ENCODE results near the gene PYGB. TPM values are rescaled to one million over a fixed set of nuclear protein-coding genes. Genes with fewer than 3 reads are reported as not detected.

PYGB gene
- total RNA-seq, 1 experiment from 2014 or later, result 258 TPM

DNA sequence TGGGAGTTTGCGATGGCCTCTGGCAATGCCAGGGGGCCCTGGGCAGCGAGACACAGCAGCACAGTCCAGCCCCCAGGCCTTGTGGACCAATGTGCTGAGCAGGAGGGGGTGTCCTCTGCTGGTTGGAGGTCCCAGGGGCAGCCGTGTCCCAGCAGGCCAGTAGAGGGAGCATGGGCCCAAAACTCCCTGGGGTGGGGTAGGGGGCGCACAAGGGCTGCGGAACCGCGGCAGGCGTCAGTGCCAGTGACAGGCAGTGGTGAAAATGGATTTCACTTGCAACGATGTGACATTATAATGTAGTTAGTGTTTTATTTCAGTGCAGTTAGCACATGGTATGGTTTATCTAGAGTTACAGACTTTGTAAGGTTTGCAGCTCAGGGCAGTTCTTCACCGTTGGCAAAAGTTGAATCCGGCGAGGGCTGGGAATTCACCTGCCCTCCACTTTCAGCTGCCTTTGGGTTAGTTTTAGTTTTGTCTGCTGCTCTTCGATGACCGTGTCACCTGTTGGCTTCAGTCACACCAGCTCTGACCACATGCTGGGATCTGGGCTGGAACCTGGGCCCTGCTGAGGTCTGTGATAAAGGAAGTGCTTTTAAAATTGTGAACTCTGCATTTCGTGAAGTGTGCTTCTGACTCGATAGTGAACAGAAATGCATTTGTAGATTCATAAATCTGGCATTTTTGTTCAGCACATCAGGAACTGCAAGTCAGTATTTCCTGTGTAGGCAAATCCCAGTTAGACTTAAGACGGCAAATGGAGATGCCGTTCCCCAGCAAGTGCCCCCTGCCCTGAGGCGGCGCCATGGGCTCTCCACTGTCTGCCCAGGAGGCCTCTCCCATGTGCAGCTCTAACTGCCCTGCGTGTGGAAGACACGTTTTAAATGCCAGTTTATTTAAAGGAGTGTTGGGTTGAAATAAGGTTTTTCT, 46.8 kb downstream of the PYGB start:
- H3K36me3 Mint-ChIP-seq (ENCODE audit: insufficient read depth, unreplicated experiment), result peaks cover 82% of the 10 kb centered on the region
- H3K4me1 Mint-ChIP-seq (ENCODE audit: low read depth, unreplicated experiment), result no peaks in the 10 kb centered on the region
- H3K27me3 Mint-ChIP-seq (ENCODE audit: unreplicated experiment), result no peaks in the 10 kb centered on the region
- TF ChIP-seq, protein P1, sequence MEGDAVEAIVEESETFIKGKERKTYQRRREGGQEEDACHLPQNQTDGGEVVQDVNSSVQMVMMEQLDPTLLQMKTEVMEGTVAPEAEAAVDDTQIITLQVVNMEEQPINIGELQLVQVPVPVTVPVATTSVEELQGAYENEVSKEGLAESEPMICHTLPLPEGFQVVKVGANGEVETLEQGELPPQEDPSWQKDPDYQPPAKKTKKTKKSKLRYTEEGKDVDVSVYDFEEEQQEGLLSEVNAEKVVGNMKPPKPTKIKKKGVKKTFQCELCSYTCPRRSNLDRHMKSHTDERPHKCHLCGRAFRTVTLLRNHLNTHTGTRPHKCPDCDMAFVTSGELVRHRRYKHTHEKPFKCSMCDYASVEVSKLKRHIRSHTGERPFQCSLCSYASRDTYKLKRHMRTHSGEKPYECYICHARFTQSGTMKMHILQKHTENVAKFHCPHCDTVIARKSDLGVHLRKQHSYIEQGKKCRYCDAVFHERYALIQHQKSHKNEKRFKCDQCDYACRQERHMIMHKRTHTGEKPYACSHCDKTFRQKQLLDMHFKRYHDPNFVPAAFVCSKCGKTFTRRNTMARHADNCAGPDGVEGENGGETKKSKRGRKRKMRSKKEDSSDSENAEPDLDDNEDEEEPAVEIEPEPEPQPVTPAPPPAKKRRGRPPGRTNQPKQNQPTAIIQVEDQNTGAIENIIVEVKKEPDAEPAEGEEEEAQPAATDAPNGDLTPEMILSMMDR (IDR thresholded peaks at IDR 0.05; ENCODE audit: unreplicated experiment), result no peak
- BruUV-seq (replicated peaks), result no TSS peak
- no peak overlapping the region for H3K4me3 Mint-ChIP-seq (ENCODE audit: low read depth, unreplicated experiment)
- H3K27ac Mint-ChIP-seq (ENCODE audit: unreplicated experiment), result no peak overlapping the region
- peak; percentile 23 for DNase-seq
- intact Hi-C loops (cut with micrococcal nuclease; ENCODE audit: unreplicated experiment), result no loop called here
- CTCF ChIA-PET, result no interaction called here
- no peaks in the 10 kb centered on the region for H3K9me3 Mint-ChIP-seq (ENCODE audit: low read depth, unreplicated experiment)

GRCh38 chr20:25295386-25296093, 47.7 kb downstream of the PYGB start:
- H3K9me3 Mint-ChIP-seq (ENCODE audit: low read depth, unreplicated experiment), result no peaks in the 10 kb centered on the region
- H3K4me1 Mint-ChIP-seq (ENCODE audit: low read depth, unreplicated experiment), result no peaks in the 10 kb centered on the region
- BruUV-seq (replicated peaks), result no TSS peak
- intact Hi-C loops (cut with micrococcal nuclease; ENCODE audit: unreplicated experiment), result no loop called here
- no peak overlapping the region for H3K4me3 Mint-ChIP-seq (ENCODE audit: low read depth, unreplicated experiment)
- no peak overlapping the region for H3K27ac Mint-ChIP-seq (ENCODE audit: unreplicated experiment)
- TF ChIP-seq, protein P1 (IDR thresholded peaks at IDR 0.05; ENCODE audit: unreplicated experiment), result no peak
- no peaks in the 10 kb centered on the region for H3K27me3 Mint-ChIP-seq (ENCODE audit: unreplicated experiment)
- DNase-seq, result no peak
- peaks cover 85% of the 10 kb centered on the region for H3K36me3 Mint-ChIP-seq (ENCODE audit: insufficient read depth, unreplicated experiment)
- CTCF ChIA-PET, result no interaction called here

- TF ChIP-seq, protein P1 (IDR thresholded peaks at IDR 0.05; ENCODE audit: unreplicated experiment), result no peak
- CTCF ChIA-PET, result no interaction called here
- intact Hi-C loops (cut with micrococcal nuclease; ENCODE audit: unreplicated experiment), result no loop called here
- Mint-ChIP-seq H3K4me1 (ENCODE audit: low read depth, unreplicated experiment) (no peaks in the 10 kb centered on the region), H3K27me3 (ENCODE audit: unreplicated experiment) (no peaks in the 10 kb centered on the region), H3K36me3 (ENCODE audit: insufficient read depth, unreplicated experiment) (peaks cover 84% of the 10 kb centered on the region), H3K27ac (ENCODE audit: unreplicated experiment) (no peak overlapping the region), H3K9me3 (ENCODE audit: low read depth, unreplicated experiment) (no peaks in the 10 kb centered on the region), H3K4me3 (ENCODE audit: low read depth, unreplicated experiment) (no peak overlapping the region)
- no peak for DNase-seq
- no TSS peak for BruUV-seq (replicated peaks)
Measured at GRCh38 chr20:25296094-25297093, 48.5 kb downstream of the PYGB start.
